Heart left ventricle (tissue), 16 donors: ENCODE measurements around the gene ICAM5. TPM values are rescaled to one million over a fixed set of nuclear protein-coding genes. Genes with fewer than 3 reads are reported as not detected.
"Not testable (repeated sequence)": the region's sequence is repeated elsewhere in the genome, so short reads cannot be mapped to it uniquely, and the experiment has no call there.

Source experiments
- ATAC-seq, 4 donors: fragments of 200-7000 bp; cut with Tn5 transposase; one replicate each; pipeline ENCODE4 v1.9.1; 2020 to 2022; ENCODE audit warnings: moderate library complexity in 4 of 4, mild to moderate bottlenecking in 3 of 4, moderate number of reproducible peaks in 1 of 4
- DNase-seq, 5 donors: peaks; one replicate each; pipeline ENCODE4 v3.0.0-alpha.2; 2020
- H3K27ac ChIP-seq, 12 donors: fragments of 200-600 bp; sonication (generic) in 4 of 12; one replicate each; pipeline versions ENCODE4 v1.5.0 to v1.8.0; 2016 to 2022; ENCODE audit warnings: mild to moderate bottlenecking in 2 of 12
- H3K27me3 ChIP-seq, 9 donors: fragments of 200-600 bp; sonication (generic) in 2 of 9; one replicate each; pipeline versions ENCODE4 v1.5.1 to v1.8.0; 2016 to 2022; ENCODE audit warnings: mild to moderate bottlenecking in 3 of 9
- H3K36me3 ChIP-seq, 9 donors: fragments of 200-600 bp; sonication (generic) in 2 of 9; one replicate each; pipeline versions ENCODE4 v1.5.0 to v1.8.0; 2018 to 2022; ENCODE audit warnings: mild to moderate bottlenecking in 2 of 9
- H3K4me1 ChIP-seq, 12 donors: fragments of 200-600 bp; sonication (generic) in 4 of 12; one replicate each; pipeline versions ENCODE4 v1.5.0 to v1.8.0; 2016 to 2022; ENCODE audit warnings: mild to moderate bottlenecking in 3 of 12
- H3K4me3 ChIP-seq, 12 donors: fragments of 200-600 bp; sonication (generic) in 4 of 12; one replicate each; pipeline versions ENCODE4 v1.5.0 to v1.8.0; 2017 to 2022; ENCODE audit warnings: mild to moderate bottlenecking in 9 of 12, moderate library complexity in 4 of 12
- H3K9me3 ChIP-seq, 12 donors: fragments of 200-600 bp; sonication (generic) in 4 of 12; one replicate each; pipeline versions ENCODE4 v1.5.0 to v1.8.0; 2016 to 2022; ENCODE audit warnings: mild to moderate bottlenecking in 1 of 12
- CTCF ChIP-seq, 12 donors: fragments of 200-600 bp; sonication (generic) in 4 of 12; IDR thresholded peaks; one replicate each; pipeline versions ENCODE4 v1.5.0 to v1.8.0; 2018 to 2022; ENCODE audit warnings: antibody characterized with exemption in 12 of 12, mild to moderate bottlenecking in 5 of 12
- POLR2A ChIP-seq, 2 donors: fragments of 450-650 bp; IDR thresholded peaks; one replicate each; pipeline ENCODE4 v1.6.1; 2017; ENCODE audit warnings: antibody characterized with exemption in 2 of 2, mild to moderate bottlenecking in 2 of 2, moderate library complexity in 2 of 2
- WGBS, 4 donors: extraction: QIAGEN DNeasy Blood & Tissue Kit in 2 of 4; methylation state at CpG; one replicate each; pipeline versions ENCODE4 v1.1.5 to v1.1.7; 2013 to 2018; 5-methylcytosine and 5-hydroxymethylcytosine counted together
- intact Hi-C, 10 donors: fragments of 100-400 bp; cut with DNase I; formaldehyde crosslinking; loops; one replicate each; pipeline versions ENCODE4 v1.11.1 to v1.14.2; 2022
- polyA plus RNA-seq, 2 donors: library from polyadenylated mRNA; stranded (reverse); fragments of 200-250 nt; gene quantifications; one replicate each; pipeline ENCODE4 v1.2.3, GENCODE V29; 2013
- total RNA-seq, 9 donors: library from RNA; depleted of rRNA in 2 of 9; stranded (reverse); fragments of >200 nt in 2 of 9; fragmentation: NEBNext Ultra II Directional in 3 of 9; extraction: Animal tissue kit (Norgen Biotek cat#: 25700) in 3 of 9; gene quantifications; one replicate each; pipeline versions ENCODE4 v1.1.0 to v1.2.4, GENCODE V29; 2016 to 2023
- donor health status: ischemic (EF 13 %, LVEDD 7.1; RV severe dilation, severe dysfunction).
- donor health status: healthy with polysubstance abuse.
- donor health status: DM: no; HTN: yes; CAD: no.
- donor health status: DM: no; HTN: no; CAD: no.
- donor health status: ischemic (EF 25% LVEDD 6.9; RV normal size, moderate dysfunction).
- donor health status: ischemic (EF 25% LVEDD 5.7; RV mildly dilated, moderate dysfunction).
- donor health status: healthy.
- donor health status: DM: yes; HTN: yes; CAD: no.
- donor health status: ischemic (EF 35%, LVEDD 5.7; RV mildly dilated, moderate dysfunction).
- donor health status: nonischemic (EF 11% LVEDD 7.7; RV severe dilation, severe dysfunction).
- donor health status: DM: yes; HTN: yes; CAD: no.
- donor health status: PGD.
- donor health status: ischemic (EF 29% LVEDD 5.4; RV normal size, mild dysfunction).
- donor health status: nonischemic (EF 23%, LVEDD 6.1; RV moderate dilation, normal function).

The ICAM5 gene
- total and polyA plus RNA-seq, 11 donors, result 0.11 to 0.98 (median 0.34) TPM; not detected in 2

- Histone ChIP-seq H3K27ac (peak overlapping the region; percentile 31 to 94 (median 88)), H3K36me3 (peaks cover 0 to 22% (median 16%) of the 10 kb centered on the region in 9 donors), H3K4me1 (peaks cover 0 to 39% (median 24%) of the 10 kb centered on the region in 12 donors), H3K4me3 (peak overlapping the region; percentile 50 to 90 (median 71)), H3K27me3 (no peaks in the 10 kb centered on the region), H3K9me3 (no peaks in the 10 kb centered on the region)
- ATAC-seq (peak in 1 of 4 donors; percentile 0), DNase-seq (no peak)
- TF ChIP-seq POLR2A (IDR thresholded peaks at IDR 0.05), result no peak
- TF ChIP-seq CTCF (IDR thresholded peaks at IDR 0.05), result no peak
- intact Hi-C loops, result loop anchor here in 6 of 10 donors (1.0 to 10.0 kb wide), 7 partner anchors 17 to 64 kb away; partner anchors contain the start of genes TYK2 (in 5 of the 6), ICAM1 (in 2 of the 6), FDX2 (in 1 of the 6) and ICAM4 (in 1 of the 6)
- 2 to 16% (median 10%) methylated on average over 27 to 44 of the region's 44 CpGs for WGBS, 4 donors
These were observed 44.2 kb downstream of the ICAM5 start for GRCh38 chr19:10333758-10334587.

GRCh38 chr19:10334588-10335351 is 45.0 kb downstream of the ICAM5 start:
- H3K27me3 ChIP-seq, result no peaks in the 10 kb centered on the region
- H3K4me1 ChIP-seq, result peaks cover 0 to 47% (median 24%) of the 10 kb centered on the region in 12 donors
- peaks cover 0 to 14% (median 8%) of the 10 kb centered on the region in 9 donors for H3K36me3 ChIP-seq
- H3K4me3 ChIP-seq, result peak overlapping the region; percentile 50 to 90 (median 71)
- DNase-seq, result peak; percentile 94 to 97 (median 96)
- H3K9me3 ChIP-seq, result no peaks in the 10 kb centered on the region
- ATAC-seq, result peak; percentile 86 to 92 (median 88)
- WGBS, 4 donors, result 2 to 14% (median 9%) methylated on average over 31 to 59 of the region's 59 CpGs
- peak overlapping the region; percentile 31 to 94 (median 86) for H3K27ac ChIP-seq
- TF ChIP-seq POLR2A (IDR thresholded peaks at IDR 0.05), result peak in 1 of 2 donors; percentile 74
- peak in 3 of 12 donors; percentile 8 to 18 (median 18) for TF ChIP-seq CTCF (IDR thresholded peaks at IDR 0.05)
- intact Hi-C loops, result loop anchor here in 5 of 10 donors (1.0 to 10.0 kb wide), 6 partner anchors 46 to 64 kb away; partner anchors contain the start of genes TYK2 (in 5 of the 5), ICAM1 (in 2 of the 5), ICAM4 (in 1 of the 5) and ICAM5 (in 1 of the 5)

- peak overlapping the region in 11 of 12 donors; percentile 35 to 94 (median 85) for H3K27ac ChIP-seq
- intact Hi-C loops, result loop anchor here in 4 of 10 donors (2.0 to 10.0 kb wide), 2 partner anchors 45 to 49 kb away; partner anchors contain the start of gene TYK2 (in 4 of the 4)
- peak in 1 of 12 donors; percentile 4 for TF ChIP-seq CTCF (IDR thresholded peaks at IDR 0.05)
- TF ChIP-seq POLR2A (IDR thresholded peaks at IDR 0.05), result no peak
- H3K36me3 ChIP-seq, result peaks cover 0 to 7% (median under 1%) of the 10 kb centered on the region in 9 donors
- peak in 1 of 4 donors; percentile 17 for ATAC-seq
- H3K27me3 ChIP-seq, result no peaks in the 10 kb centered on the region
- DNase-seq, result peak in 2 of 5 donors; percentile 38 to 53
- WGBS, 4 donors, result 46 to 59% (median 54%) methylated on average over 17 to 26 of the region's 26 CpGs
- H3K4me3 ChIP-seq, result peak overlapping the region in 9 of 12 donors; percentile 64 to 90 (median 73)
- H3K9me3 ChIP-seq, result no peaks in the 10 kb centered on the region
- peaks cover 0 to 54% (median 24%) of the 10 kb centered on the region in 12 donors for H3K4me1 ChIP-seq
These were observed 45.7 kb downstream of the ICAM5 start for GRCh38 chr19:10335352-10335985.

- peaks cover 0 to 50% (median 23%) of the 10 kb centered on the region in 12 donors for H3K4me1 ChIP-seq
- H3K9me3 ChIP-seq, H3K4me3 ChIP-seq, H3K27ac ChIP-seq, ATAC-seq, DNase-seq, H3K36me3 ChIP-seq, H3K27me3 ChIP-seq: not testable (repeated sequence)
- WGBS, 4 donors, result 95 to 98% (median 96%) methylated on average over 9 of the region's 9 CpGs
- intact Hi-C loops, result loop anchor here in 2 of 10 donors (10.0 kb wide), 1 partner anchor 48 kb away; the partner anchor contains the start of gene TYK2 (in 2 of the 2)
These were observed 47.0 kb downstream of the ICAM5 start for GRCh38 chr19:10336725-10337124.
